WI38 (cell line): ENCODE data around the gene LMTK3.

Source experiments
- H3K4me3 ChIP-seq: 2 replicates; pipeline ENCODE4 v1.5.1; 2011; ENCODE audit warnings: low read depth, mild to moderate bottlenecking, control low read depth, low read length
- CTCF ChIP-seq: IDR thresholded peaks from 2 replicates; pipeline ENCODE4 v1.5.1; 2012; ENCODE audit warnings: low read depth, mild to moderate bottlenecking, control low read depth, low read length

LMTK3 gene

GRCh38 chr19:48496959-48497727 lies 14.5 kb downstream of the LMTK3 start:
- no peak overlapping the region for H3K4me3 ChIP-seq
- TF ChIP-seq CTCF, result no peak

- no peak for TF ChIP-seq CTCF
- no peak overlapping the region for H3K4me3 ChIP-seq
Measured at GRCh38 chr19:48495396-48495795, 16.2 kb downstream of the LMTK3 start.

- no peak for TF ChIP-seq CTCF
- H3K4me3 ChIP-seq, result peak overlapping the region; percentile 59
Measured at GRCh38 chr19:48493718-48494401, 17.8 kb downstream of the LMTK3 start.

- peak overlapping the region; percentile 59 for H3K4me3 ChIP-seq
- TF ChIP-seq CTCF, result no peak
Measured at GRCh38 chr19:48492925-48493717, 18.5 kb downstream of the LMTK3 start.

- H3K4me3 ChIP-seq, result no peak overlapping the region
- no peak for TF ChIP-seq CTCF
Measured at GRCh38 chr19:48491793-48492123, 19.9 kb downstream of the LMTK3 start.

GRCh38 chr19:48490981-48491792 lies 20.4 kb downstream of the LMTK3 start:
- no peak overlapping the region for H3K4me3 ChIP-seq

More at GRCh38 chr19:48490981-48491792, 20.4 kb downstream of the LMTK3 start:
- TF ChIP-seq CTCF, result no peak
